Spleen (tissue), 11 donors: ENCODE results near the gene SYCP2L. TPM values are rescaled to one million over a fixed set of nuclear protein-coding genes. Genes with fewer than 3 reads are reported as not detected.
"Not testable (repeated sequence)": the region's sequence is repeated elsewhere in the genome, so short reads cannot be mapped to it uniquely, and the experiment has no call there.

Experiments used
- DNase-seq: peaks from one replicate; pipeline ENCODE4 v3.0.0-alpha.2; 2020
- H3K27ac ChIP-seq, 8 donors: fragments of 200-600 bp; sonication (generic) in 7 of 8; 1 replicate in 4 of 8; 2 replicates in 4 of 8; pipeline versions ENCODE4 v1.5.0 to v1.8.0; 2016 to 2021; ENCODE audit warnings: inconsistent platforms in 4 of 8, mild to moderate bottlenecking in 4 of 8, moderate library complexity in 1 of 8
- H3K27me3 ChIP-seq, 7 donors: fragments of 200-600 bp; sonication (generic) in 6 of 7; replicated peaks in 1 of 7; 1 replicate in 4 of 7; 2 replicates in 3 of 7; pipeline versions ENCODE4 v1.5.0 to v1.8.0; 2016 to 2021; ENCODE audit warnings: inconsistent platforms in 3 of 7, mild to moderate bottlenecking in 1 of 7
- H3K36me3 ChIP-seq, 6 donors: fragments of 200-600 bp; sonication (generic) in 5 of 6; 1 replicate in 4 of 6; 2 replicates in 2 of 6; pipeline versions ENCODE4 v1.5.0 to v1.8.0; 2016 to 2021; ENCODE audit warnings: inconsistent platforms in 2 of 6
- H3K4me1 ChIP-seq, 6 donors: fragments of 200-600 bp; sonication (generic) in 5 of 6; 1 replicate in 3 of 6; 2 replicates in 3 of 6; pipeline versions ENCODE4 v1.5.0 to v1.8.0; 2016 to 2021; ENCODE audit warnings: inconsistent platforms in 3 of 6
- H3K4me3 ChIP-seq, 8 donors: fragments of 200-600 bp; sonication (generic) in 7 of 8; 1 replicate in 4 of 8; 2 replicates in 4 of 8; pipeline versions ENCODE4 v1.5.0 to v1.8.0; 2016 to 2021; ENCODE audit warnings: inconsistent platforms in 4 of 8, mild to moderate bottlenecking in 4 of 8, moderate library complexity in 2 of 8
- H3K9me3 ChIP-seq, 8 donors: fragments of 200-600 bp; sonication (generic) in 7 of 8; 1 replicate in 4 of 8; 2 replicates in 4 of 8; pipeline versions ENCODE4 v1.5.0 to v1.8.0; 2016 to 2021; ENCODE audit warnings: inconsistent platforms in 4 of 8
- POLR2A ChIP-seq, 3 donors: fragments of 450-650 bp; IDR thresholded peaks; one replicate each; pipeline ENCODE4 v1.5.1; 2017; ENCODE audit warnings: antibody characterized with exemption in 3 of 3, mild to moderate bottlenecking in 1 of 3
- POLR2AphosphoS5 ChIP-seq, 3 donors: sonication (generic); formaldehyde crosslinking; IDR thresholded peaks; one replicate each; pipeline ENCODE4 v1.5.1; 2017; ENCODE audit warnings: antibody characterized with exemption in 3 of 3
- WGBS, 5 donors: extraction: QIAGEN DNeasy Blood & Tissue Kit in 3 of 5; methylation state at CpG; one replicate each; pipeline versions ENCODE4 v1.1.5 to v1.1.7; 2013 to 2018; 5-methylcytosine and 5-hydroxymethylcytosine counted together
- intact Hi-C: fragments of 100-400 bp; cut with DNase I; formaldehyde crosslinking; loops from one replicate; pipeline ENCODE4 v1.15.0; 2023; ENCODE audit warnings: low total_unique reads
- polyA plus RNA-seq, 3 donors: library from polyadenylated mRNA; stranded (reverse); fragments of 200-250 nt; gene quantifications; one replicate each; pipeline ENCODE4 v1.2.1, GENCODE V29; 2013
- total RNA-seq, 7 donors: library from RNA; depleted of rRNA in 3 of 7; stranded (reverse); fragments of >200 nt in 3 of 7; fragmentation: NEBNext Ultra II Directional in 4 of 7; extraction: Animal tissue kit (Norgen Biotek cat#: 25700) in 4 of 7; gene quantifications; one replicate each; pipeline versions ENCODE4 v1.1.0 to v1.2.1, GENCODE V29; 2016 to 2021
- TF ChIP-seq, protein P1 (sequence below), 11 experiments: fragments of 200-600 bp in 7 of 11; fragments of 450-650 bp in 4 of 11; sonication (generic) in 4 of 11; IDR thresholded peaks in 8 of 11; conservative IDR thresholded peaks in 3 of 11; 1 replicate in 7 of 11; 2 replicates in 4 of 11; pipeline versions ENCODE4 v1.4.0 to v1.8.0; 2016 to 2021; ENCODE audit warnings: antibody characterized with exemption in 11 of 11, inconsistent platforms in 4 of 11, mild to moderate bottlenecking in 1 of 11
- donor health status: healthy with polysubstance abuse.
- donor health status: DM: no; HTN: no; CAD: no; lungs with moderate emphysema.
- donor health status: DM: no; HTN: no; CAD: no.
- donor health status: Bipolar disorder and iron deficiency.
- donor health status: healthy.
- donor health status: DM: no; HTN: no; CAD: no.
- donor health status: DM: yes; HTN: yes; CAD: no.

Gene SYCP2L
- total and polyA plus RNA-seq, 10 donors, result 0.06 to 0.83 (median 0.22) TPM; not detected in 2

DNA sequence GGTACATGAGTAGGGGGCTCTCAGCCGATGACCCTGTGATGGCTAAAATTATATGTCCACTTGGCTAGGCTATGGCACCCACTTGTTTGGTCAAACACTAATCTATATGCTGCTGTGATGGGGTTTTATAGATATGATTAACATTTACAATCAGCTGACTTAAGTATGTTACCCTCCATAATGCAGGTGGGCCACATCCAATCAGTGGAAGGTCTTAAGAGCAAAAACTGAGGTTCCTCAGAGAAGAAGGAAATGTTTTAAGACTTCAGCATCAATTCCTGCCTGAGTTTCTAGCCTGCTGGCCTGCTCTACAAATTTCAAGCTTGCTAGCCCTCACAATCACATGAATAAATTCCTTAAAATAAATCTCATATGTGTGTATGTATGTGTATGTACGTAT is 29.6 kb upstream of the SYCP2L start:
- no peak overlapping the region for H3K4me3 ChIP-seq
- peaks cover 0 to 31% (median 20%) of the 10 kb centered on the region in 8 donors for H3K9me3 ChIP-seq
- H3K27me3 ChIP-seq, result no peaks in the 10 kb centered on the region
- TF ChIP-seq POLR2A (IDR thresholded peaks at IDR 0.05), result no peak
- no peak for TF ChIP-seq POLR2AphosphoS5 (IDR thresholded peaks at IDR 0.05)
- TF ChIP-seq, protein P1, sequence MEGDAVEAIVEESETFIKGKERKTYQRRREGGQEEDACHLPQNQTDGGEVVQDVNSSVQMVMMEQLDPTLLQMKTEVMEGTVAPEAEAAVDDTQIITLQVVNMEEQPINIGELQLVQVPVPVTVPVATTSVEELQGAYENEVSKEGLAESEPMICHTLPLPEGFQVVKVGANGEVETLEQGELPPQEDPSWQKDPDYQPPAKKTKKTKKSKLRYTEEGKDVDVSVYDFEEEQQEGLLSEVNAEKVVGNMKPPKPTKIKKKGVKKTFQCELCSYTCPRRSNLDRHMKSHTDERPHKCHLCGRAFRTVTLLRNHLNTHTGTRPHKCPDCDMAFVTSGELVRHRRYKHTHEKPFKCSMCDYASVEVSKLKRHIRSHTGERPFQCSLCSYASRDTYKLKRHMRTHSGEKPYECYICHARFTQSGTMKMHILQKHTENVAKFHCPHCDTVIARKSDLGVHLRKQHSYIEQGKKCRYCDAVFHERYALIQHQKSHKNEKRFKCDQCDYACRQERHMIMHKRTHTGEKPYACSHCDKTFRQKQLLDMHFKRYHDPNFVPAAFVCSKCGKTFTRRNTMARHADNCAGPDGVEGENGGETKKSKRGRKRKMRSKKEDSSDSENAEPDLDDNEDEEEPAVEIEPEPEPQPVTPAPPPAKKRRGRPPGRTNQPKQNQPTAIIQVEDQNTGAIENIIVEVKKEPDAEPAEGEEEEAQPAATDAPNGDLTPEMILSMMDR (IDR thresholded peaks at IDR 0.05 in 8 of 11, conservative IDR thresholded peaks at IDR 0.05 in 3 of 11), result no peak
- H3K4me1 ChIP-seq, result no peaks in the 10 kb centered on the region
- 88 to 100% (median 96%) methylated on average over 2 of the region's 2 CpGs for WGBS, 5 donors
- DNase-seq, result no peak
- no peaks in the 10 kb centered on the region for H3K36me3 ChIP-seq
- intact Hi-C loops, result no loop called here
- no peak overlapping the region for H3K27ac ChIP-seq

- no peak overlapping the region for H3K27ac ChIP-seq
- WGBS, 5 donors, result 79 to 95% (median 89%) methylated on average over 2 of the region's 2 CpGs
- no peaks in the 10 kb centered on the region for H3K4me1 ChIP-seq
- H3K4me3 ChIP-seq, result no peak overlapping the region
- intact Hi-C loops, result no loop called here
- no peaks in the 10 kb centered on the region for H3K9me3 ChIP-seq
- no peaks in the 10 kb centered on the region for H3K36me3 ChIP-seq
- H3K27me3 ChIP-seq, result no peaks in the 10 kb centered on the region
- TF ChIP-seq, protein P1 (IDR thresholded peaks at IDR 0.05 in 8 of 11, conservative IDR thresholded peaks at IDR 0.05 in 3 of 11), result no peak
- TF ChIP-seq POLR2AphosphoS5 (IDR thresholded peaks at IDR 0.05) (no peak), POLR2A (IDR thresholded peaks at IDR 0.05) (no peak)
- no peak for DNase-seq
Observed at GRCh38 chr6:10861086-10861485, 25.8 kb upstream of the SYCP2L start.

- DNase-seq, result no peak
- intact Hi-C loops, result no loop called here
- H3K36me3 ChIP-seq, result no peaks in the 10 kb centered on the region
- peaks cover 0 to 3% (median 0%) of the 10 kb centered on the region in 8 donors for H3K9me3 ChIP-seq
- H3K4me1 ChIP-seq, result no peaks in the 10 kb centered on the region
- H3K4me3 ChIP-seq, result no peak overlapping the region
- 80 to 91% (median 88%) methylated on average over 4 of the region's 4 CpGs for WGBS, 5 donors
- no peaks in the 10 kb centered on the region for H3K27me3 ChIP-seq
- TF ChIP-seq, protein P1 (IDR thresholded peaks at IDR 0.05 in 8 of 11, conservative IDR thresholded peaks at IDR 0.05 in 3 of 11), result no peak
- no peak for TF ChIP-seq POLR2A (IDR thresholded peaks at IDR 0.05)
- TF ChIP-seq POLR2AphosphoS5 (IDR thresholded peaks at IDR 0.05), result no peak
- H3K27ac ChIP-seq, result no peak overlapping the region
Observed at GRCh38 chr6:10862361-10862760, 24.5 kb upstream of the SYCP2L start.

DNA sequence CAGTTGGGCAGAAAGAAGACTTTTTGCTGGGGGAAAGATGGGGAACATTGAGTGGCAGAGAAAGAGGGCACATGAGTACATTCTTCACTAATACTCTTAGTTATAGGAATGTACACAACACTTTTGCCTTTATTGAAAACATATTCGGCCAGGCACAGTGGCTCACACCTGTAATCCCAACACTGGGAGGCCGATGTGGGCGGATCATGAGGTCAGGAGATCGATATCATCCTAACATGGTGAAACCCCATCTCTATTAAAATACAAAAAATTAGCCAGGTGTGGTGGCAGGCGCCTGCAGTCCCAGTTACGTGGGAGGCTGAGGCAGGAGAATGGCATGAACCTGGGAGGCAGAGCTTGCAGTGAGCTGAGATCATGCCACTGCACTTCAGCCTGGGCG is 23.8 kb upstream of the SYCP2L start:
- DNase-seq, H3K36me3 ChIP-seq, H3K4me1 ChIP-seq, H3K9me3 ChIP-seq, H3K27me3 ChIP-seq, H3K27ac ChIP-seq, H3K4me3 ChIP-seq, intact Hi-C loops: not testable (repeated sequence)
- WGBS, 5 donors, result 92 to 95% (median 93%) methylated on average over 7 of the region's 7 CpGs

DNA sequence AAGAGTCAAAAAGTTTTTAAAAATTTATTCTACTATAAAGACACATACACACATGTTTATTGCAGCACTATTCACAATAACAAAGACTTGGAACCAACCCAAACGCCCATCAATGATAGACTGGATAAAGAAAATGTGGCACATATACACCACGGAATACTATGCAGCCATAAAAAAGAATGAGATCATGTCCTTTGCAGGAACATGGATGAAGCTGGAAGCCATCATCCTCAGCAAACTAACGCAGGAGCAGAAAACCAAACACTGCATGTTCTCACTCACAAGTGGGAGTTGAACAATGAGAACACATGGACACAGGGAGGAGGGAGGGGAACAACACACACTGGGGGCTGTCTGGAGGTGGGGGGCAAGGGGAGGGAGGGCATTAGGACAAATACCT is 20.1 kb upstream of the SYCP2L start:
- DNase-seq, H3K36me3 ChIP-seq, H3K27me3 ChIP-seq, H3K4me1 ChIP-seq, intact Hi-C loops, H3K4me3 ChIP-seq, H3K27ac ChIP-seq, H3K9me3 ChIP-seq: not testable (repeated sequence)
- 81 to 94% (median 87%) methylated on average over 3 of the region's 3 CpGs for WGBS, 5 donors
